HCT116 (cell line): ENCODE measurements around the gene MED27. TPM values are rescaled to one million over a fixed set of nuclear protein-coding genes. Genes with fewer than 3 reads are reported as not detected.

Experiments used
- ATAC-seq: fragments of 200-7000 bp; cut with Tn5 transposase; 2 replicates; pipeline ENCODE4 v1.9.1; 2020; ENCODE audit warnings: mild to moderate bottlenecking, moderate library complexity
- BruUV-seq: library from RNA; stranded (reverse); fragments of 400-500 nt; replicated peaks from 2 replicates; lab custom pipeline; 2021; lab: Mats Ljungman, UMichigan
- CTCF ChIA-PET: fragments of 300-600 bp; sonication (Branson Sonifier 250); formaldehyde crosslinking; loops from one replicate; lab custom pipeline; 2021; ENCODE audit warnings: antibody characterized with exemption; lab: Charles Lee
- POLR2A ChIA-PET: fragments of 300-600, 350-600 bp; sonication (Branson Sonifier 250); formaldehyde crosslinking; loops from one replicate; lab custom pipeline; 2021; ENCODE audit warnings: antibody characterized with exemption; lab: Charles Lee
- RAD21 ChIA-PET, 2 experiments: fragments of 300-600 bp; sonication (Branson Sonifier 250); formaldehyde crosslinking; loops; one replicate each; lab custom pipeline; 2023; ENCODE audit warnings: low total read pairs in 2 of 2; ENCODE audit not compliant: uncharacterized antibody in 2 of 2, unreplicated experiment in 2 of 2, low non-redundant PET in 1 of 2; lab: Charles Lee
- DNase-seq: peaks from one replicate; pipeline ENCODE4 v3.0.0-alpha.2; 2010; ENCODE audit warnings: low read depth, low spot score
- H2AFZ ChIP-seq: fragments of 200-600 bp; shearing (Covaris generic), sonication (generic); 2 replicates; pipeline ENCODE4 v1.6.1; 2017; ENCODE audit warnings: low read depth, mixed run types, mixed read lengths, antibody characterized with exemption, low read length; ENCODE audit not compliant: poor library complexity, severe bottlenecking
- H3K27ac ChIP-seq: 2 replicates; pipeline ENCODE4 v1.5.1; 2012; ENCODE audit warnings: low read depth, low read length
- H3K27me3 ChIP-seq: fragments of 200-600 bp; sonication (generic); 2 replicates; pipeline ENCODE4 v1.6.1; 2016; ENCODE audit warnings: mixed run types, low read length, mixed read lengths; ENCODE audit not compliant: insufficient read depth
- H3K36me3 ChIP-seq, 2 experiments: fragments of 200-500 bp in 1 of 2; fragments of 200-600 bp in 1 of 2; sonication (Bioruptor generic) in 1 of 2; sonication (generic) in 1 of 2; 2 replicates each; pipeline versions ENCODE4 v1.5.1 to v1.6.1; 2014 to 2016; ENCODE audit warnings: low read length in 2 of 2, inconsistent platforms in 1 of 2, mixed read lengths in 1 of 2, mixed run types in 1 of 2; ENCODE audit not compliant: insufficient read depth in 2 of 2, control insufficient read depth in 1 of 2
- H3K4me1 ChIP-seq, 2 experiments: fragments of 200-600 bp in 1 of 2; sonication (generic) in 1 of 2; 2 replicates each; pipeline versions ENCODE4 v1.5.1 to v1.6.1; 2012 to 2017; ENCODE audit warnings: low read length in 2 of 2, inconsistent platforms in 1 of 2, mild to moderate bottlenecking in 1 of 2, mixed read lengths in 1 of 2, mixed run types in 1 of 2, moderate library complexity in 1 of 2; ENCODE audit not compliant: insufficient read depth in 2 of 2, control insufficient read depth in 1 of 2
- H3K4me2 ChIP-seq: fragments of 200-600 bp; sonication (generic); 2 replicates; pipeline ENCODE4 v1.6.1; 2017; ENCODE audit warnings: mixed run types, low read length, mixed read lengths
- H3K4me3 ChIP-seq, 2 experiments: fragments of 200-600 bp in 1 of 2; sonication (generic) in 1 of 2; replicated peaks in 1 of 2; 2 replicates each; pipeline ENCODE4 v1.5.1; 2011 to 2016; ENCODE audit warnings: low read length in 2 of 2, control low read depth in 1 of 2, low read depth in 1 of 2, mild to moderate bottlenecking in 1 of 2, mixed read lengths in 1 of 2, mixed run types in 1 of 2
- H3K79me2 ChIP-seq: fragments of 200-600 bp; sonication (generic); 2 replicates; pipeline ENCODE4 v1.6.1; 2017; ENCODE audit warnings: mild to moderate bottlenecking, mixed run types, low read length, moderate library complexity, mixed read lengths; ENCODE audit not compliant: insufficient read depth
- H3K9ac ChIP-seq: fragments of 200-600 bp; sonication (generic); 2 replicates; pipeline ENCODE4 v1.6.1; 2016; ENCODE audit warnings: low read length, mixed read lengths
- H3K9me2 ChIP-seq: fragments of 200-600 bp; sonication (generic), shearing (Covaris generic); 2 replicates; pipeline ENCODE4 v1.6.1; 2017; ENCODE audit warnings: mixed run types, mild to moderate bottlenecking, moderate library complexity; ENCODE audit not compliant: insufficient read depth
- H3K9me3 ChIP-seq, 2 experiments: fragments of 200-500 bp in 1 of 2; fragments of 200-600 bp in 1 of 2; sonication (Bioruptor generic) in 1 of 2; sonication (generic) in 1 of 2; 2 replicates each; pipeline ENCODE4 v1.6.1; 2014 to 2017; ENCODE audit warnings: low read length in 2 of 2, mixed read lengths in 2 of 2, inconsistent platforms in 1 of 2, low read depth in 1 of 2, mild to moderate bottlenecking in 1 of 2, mixed run types in 1 of 2, moderate library complexity in 1 of 2; ENCODE audit not compliant: control insufficient read depth in 1 of 2, insufficient read depth in 1 of 2
- H4K20me1 ChIP-seq: fragments of 200-600 bp; sonication (generic), shearing (Covaris generic); 2 replicates; pipeline ENCODE4 v1.6.1; 2017; ENCODE audit warnings: mixed run types, mild to moderate bottlenecking, moderate library complexity; ENCODE audit not compliant: insufficient read depth
- CBX3 ChIP-seq: IDR thresholded peaks from 2 replicates; pipeline ENCODE4 v1.6.1; 2012; ENCODE audit warnings: low read depth
- CEBPB ChIP-seq: IDR thresholded peaks from 2 replicates; pipeline ENCODE4 v1.6.1; 2012; ENCODE audit warnings: low read depth
- CTCF ChIP-seq, 3 experiments: fragments of 200-600 bp in 1 of 3; sonication (generic) in 1 of 3; IDR thresholded peaks in 2 of 3; conservative IDR thresholded peaks in 1 of 3; 2 replicates each; pipeline ENCODE4 v1.5.1; 2012 to 2017; ENCODE audit warnings: low read depth in 2 of 3, low read length in 2 of 3, antibody characterized with exemption in 1 of 3, borderline replicate concordance in 1 of 3, control low read depth in 1 of 3, mild to moderate bottlenecking in 1 of 3, mixed read lengths in 1 of 3, mixed run types in 1 of 3, moderate library complexity in 1 of 3; ENCODE audit not compliant: insufficient read depth in 1 of 3
- EGR1 ChIP-seq: IDR thresholded peaks from 2 replicates; pipeline ENCODE4 v1.6.1; 2012; ENCODE audit warnings: low read depth
- FOSL1 ChIP-seq: IDR thresholded peaks from 2 replicates; pipeline ENCODE4 v1.6.1; 2012; ENCODE audit warnings: low read depth
- JUND ChIP-seq: IDR thresholded peaks from 2 replicates; pipeline ENCODE4 v1.6.1; 2012
- POLR2A ChIP-seq: IDR thresholded peaks from 2 replicates; pipeline ENCODE4 v1.7.0; 2011; ENCODE audit warnings: borderline replicate concordance; ENCODE audit not compliant: insufficient read depth, insufficient read length; ENCODE audit errors: extremely low read depth
- POLR2AphosphoS5 ChIP-seq: IDR thresholded peaks from 2 replicates; pipeline ENCODE4 v1.6.1; 2011; ENCODE audit warnings: mild to moderate bottlenecking, low read depth, low read length, moderate library complexity
- RAD21 ChIP-seq: IDR thresholded peaks from 2 replicates; pipeline ENCODE4 v1.6.1; 2012; ENCODE audit warnings: low read depth, mild to moderate bottlenecking
- SIN3A ChIP-seq: IDR thresholded peaks from 2 replicates; pipeline ENCODE4 v1.6.1; 2012; ENCODE audit warnings: low read depth
- SP1 ChIP-seq: IDR thresholded peaks from 2 replicates; pipeline ENCODE4 v1.6.1; 2012; ENCODE audit warnings: low read depth
- SRF ChIP-seq: IDR thresholded peaks from 2 replicates; pipeline ENCODE4 v1.6.1; 2012; ENCODE audit warnings: low read depth
- TCF7L2 ChIP-seq: IDR thresholded peaks from 2 replicates; pipeline ENCODE4 v1.7.0; 2011; ENCODE audit warnings: borderline replicate concordance, inconsistent platforms; ENCODE audit not compliant: insufficient read depth, insufficient read length; ENCODE audit errors: extremely low read depth
- YY1 ChIP-seq: IDR thresholded peaks from 2 replicates; pipeline ENCODE4 v1.6.1; 2011; ENCODE audit warnings: low read length, low read depth, moderate library complexity, mild to moderate bottlenecking; ENCODE audit not compliant: insufficient replicate concordance; ENCODE audit errors: extremely low read depth
- ZBTB33 ChIP-seq: IDR thresholded peaks from 2 replicates; pipeline ENCODE4 v1.6.1; 2011; ENCODE audit warnings: mild to moderate bottlenecking, low read length, moderate library complexity; ENCODE audit not compliant: insufficient replicate concordance; ENCODE audit errors: extremely low read depth
- ZFX ChIP-seq: fragments of 450-650 bp; IDR thresholded peaks from 2 replicates; pipeline ENCODE4 v1.6.1; 2017
- ZNF274 ChIP-seq: fragments of 200-500 bp; sonication (Bioruptor generic); IDR thresholded peaks from 2 replicates; pipeline ENCODE4 v1.6.1; 2014; ENCODE audit warnings: mild to moderate bottlenecking, low read depth, low read length, inconsistent platforms
- intact Hi-C: fragments of 100-400 bp; cut with micrococcal nuclease; formaldehyde crosslinking; loops from 2 replicates; pipeline ENCODE4 v1.10.0; 2022
- total RNA-seq: library from RNA; stranded (reverse); gene quantifications from one replicate; pipeline ENCODE4 v1.2.1, GENCODE V29; 2021; ENCODE audit not compliant: unreplicated experiment
- TF ChIP-seq, protein P1 (sequence below): IDR thresholded peaks from 2 replicates; pipeline ENCODE4 v1.6.1; 2012
- TF ChIP-seq, protein P2 (sequence below): IDR thresholded peaks from 2 replicates; pipeline ENCODE4 v1.6.1; 2012; ENCODE audit warnings: low read depth
- TF ChIP-seq, protein P3 (sequence below): IDR thresholded peaks from 2 replicates; pipeline ENCODE4 v1.6.1; 2012

The MED27 gene
- total RNA-seq, 1 experiment from 2014 or later = 26.9 TPM

DNA sequence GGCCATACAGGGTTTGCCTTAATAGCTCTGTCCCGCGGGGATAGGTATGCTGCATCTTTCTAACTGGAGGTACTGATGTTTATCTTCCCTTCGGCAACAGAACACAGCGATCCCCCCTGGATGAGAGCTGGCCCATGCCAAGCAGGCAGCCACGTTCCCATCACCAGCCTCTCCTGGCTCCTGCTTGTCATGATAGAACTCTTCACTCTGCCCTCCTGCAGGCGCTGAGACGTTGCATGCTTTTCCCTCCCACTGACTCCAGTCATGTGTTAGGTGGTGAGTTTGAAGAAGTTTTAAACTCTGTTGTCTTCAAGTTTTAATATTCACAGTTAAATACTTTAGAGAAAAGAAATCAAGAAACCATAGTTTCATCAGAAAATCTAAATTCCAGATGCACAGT is 60.0 kb downstream of the MED27 start:
- Histone ChIP-seq H4K20me1 (no peaks in the 10 kb centered on the region; the same call in 1 of the 2 replicates), H3K4me3 (no peak overlapping the region), H3K4me1 (no peaks in the 10 kb centered on the region), H3K4me2 (no peak overlapping the region), H3K9ac (no peak overlapping the region), H2AFZ (no peak overlapping the region), H3K27me3 (no peaks in the 10 kb centered on the region), H3K79me2 (peaks cover 31% of the 10 kb centered on the region), H3K9me2 (no peaks in the 10 kb centered on the region), H3K9me3 (no peaks in the 10 kb centered on the region), H3K27ac (no peak overlapping the region), H3K36me3 (no peaks in the 10 kb centered on the region)
- ATAC-seq = no peak
- CTCF ChIA-PET = no interaction called here
- BruUV-seq = no TSS peak
- TF ChIP-seq RAD21 (no peak), SP1 (no peak), SIN3A (no peak), EGR1 (no peak), SRF (no peak), CEBPB (no peak), ZBTB33 (no peak), YY1 (no peak), JUND (no peak), TCF7L2 (no peak), ZFX (no peak), FOSL1 (no peak), POLR2AphosphoS5 (no peak), POLR2A (no peak), CTCF (IDR thresholded peaks at IDR 0.05 in 2 of 3, conservative IDR thresholded peaks at IDR 0.05 in 1 of 3; ENCODE audit: borderline replicate concordance in 1 of 3, insufficient read depth in 1 of 3, low read depth in 2 of 3, low read length in 2 of 3) (no peak), ZNF274 (no peak), CBX3 (no peak)
- TF ChIP-seq, protein P1, sequence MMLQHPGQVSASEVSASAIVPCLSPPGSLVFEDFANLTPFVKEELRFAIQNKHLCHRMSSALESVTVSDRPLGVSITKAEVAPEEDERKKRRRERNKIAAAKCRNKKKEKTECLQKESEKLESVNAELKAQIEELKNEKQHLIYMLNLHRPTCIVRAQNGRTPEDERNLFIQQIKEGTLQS = no peak
- TF ChIP-seq, protein P2, sequence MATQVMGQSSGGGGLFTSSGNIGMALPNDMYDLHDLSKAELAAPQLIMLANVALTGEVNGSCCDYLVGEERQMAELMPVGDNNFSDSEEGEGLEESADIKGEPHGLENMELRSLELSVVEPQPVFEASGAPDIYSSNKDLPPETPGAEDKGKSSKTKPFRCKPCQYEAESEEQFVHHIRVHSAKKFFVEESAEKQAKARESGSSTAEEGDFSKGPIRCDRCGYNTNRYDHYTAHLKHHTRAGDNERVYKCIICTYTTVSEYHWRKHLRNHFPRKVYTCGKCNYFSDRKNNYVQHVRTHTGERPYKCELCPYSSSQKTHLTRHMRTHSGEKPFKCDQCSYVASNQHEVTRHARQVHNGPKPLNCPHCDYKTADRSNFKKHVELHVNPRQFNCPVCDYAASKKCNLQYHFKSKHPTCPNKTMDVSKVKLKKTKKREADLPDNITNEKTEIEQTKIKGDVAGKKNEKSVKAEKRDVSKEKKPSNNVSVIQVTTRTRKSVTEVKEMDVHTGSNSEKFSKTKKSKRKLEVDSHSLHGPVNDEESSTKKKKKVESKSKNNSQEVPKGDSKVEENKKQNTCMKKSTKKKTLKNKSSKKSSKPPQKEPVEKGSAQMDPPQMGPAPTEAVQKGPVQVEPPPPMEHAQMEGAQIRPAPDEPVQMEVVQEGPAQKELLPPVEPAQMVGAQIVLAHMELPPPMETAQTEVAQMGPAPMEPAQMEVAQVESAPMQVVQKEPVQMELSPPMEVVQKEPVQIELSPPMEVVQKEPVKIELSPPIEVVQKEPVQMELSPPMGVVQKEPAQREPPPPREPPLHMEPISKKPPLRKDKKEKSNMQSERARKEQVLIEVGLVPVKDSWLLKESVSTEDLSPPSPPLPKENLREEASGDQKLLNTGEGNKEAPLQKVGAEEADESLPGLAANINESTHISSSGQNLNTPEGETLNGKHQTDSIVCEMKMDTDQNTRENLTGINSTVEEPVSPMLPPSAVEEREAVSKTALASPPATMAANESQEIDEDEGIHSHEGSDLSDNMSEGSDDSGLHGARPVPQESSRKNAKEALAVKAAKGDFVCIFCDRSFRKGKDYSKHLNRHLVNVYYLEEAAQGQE = no peak
- TF ChIP-seq, protein P3, sequence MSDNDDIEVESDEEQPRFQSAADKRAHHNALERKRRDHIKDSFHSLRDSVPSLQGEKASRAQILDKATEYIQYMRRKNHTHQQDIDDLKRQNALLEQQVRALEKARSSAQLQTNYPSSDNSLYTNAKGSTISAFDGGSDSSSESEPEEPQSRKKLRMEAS = no peak
- RAD21 ChIA-PET = no interaction called here
- DNase-seq = no peak
- POLR2A ChIA-PET = no interaction called here
- intact Hi-C loops = no loop called here
